Lower lobe of right lung (tissue), 2 donors: ENCODE results near the gene ETV6. TPM values are rescaled to one million over a fixed set of nuclear protein-coding genes. Genes with fewer than 3 reads are reported as not detected.

ENCODE experiments used
- ATAC-seq, 2 donors: fragments of 200-7000 bp; cut with Tn5 transposase; one replicate each; pipeline ENCODE4 v1.9.1; 2020 to 2022; ENCODE audit warnings: mild to moderate bottlenecking in 2 of 2, moderate library complexity in 2 of 2
- DNase-seq: peaks from one replicate; pipeline ENCODE4 v3.0.0-alpha.2; 2020
- H3K27ac ChIP-seq: fragments of 200-600 bp; one replicate; pipeline ENCODE4 v1.8.0; 2022
- H3K27me3 ChIP-seq: fragments of 200-600 bp; one replicate; pipeline ENCODE4 v1.8.0; 2022; ENCODE audit warnings: low read depth
- H3K36me3 ChIP-seq: fragments of 200-600 bp; one replicate; pipeline ENCODE4 v1.8.0; 2022; ENCODE audit warnings: mild to moderate bottlenecking
- H3K4me1 ChIP-seq: fragments of 200-600 bp; one replicate; pipeline ENCODE4 v1.8.0; 2022
- H3K4me3 ChIP-seq: fragments of 200-600 bp; one replicate; pipeline ENCODE4 v1.8.0; 2022; ENCODE audit warnings: mild to moderate bottlenecking
- H3K9me3 ChIP-seq: fragments of 200-600 bp; one replicate; pipeline ENCODE4 v1.8.0; 2022
- CTCF ChIP-seq: fragments of 200-600 bp; IDR thresholded peaks from one replicate; pipeline ENCODE4 v1.8.0; 2022; ENCODE audit warnings: antibody characterized with exemption, mild to moderate bottlenecking
- intact Hi-C: fragments of 100-400 bp; cut with DNase I; formaldehyde crosslinking; loops from one replicate; pipeline ENCODE4 v1.11.0; 2022
- total RNA-seq: library from RNA; stranded (reverse); fragmentation: NEBNext Ultra II Directional; extraction: Animal tissue kit (Norgen Biotek cat#: 25700); gene quantifications from one replicate; pipeline ENCODE4 v1.2.1, GENCODE V29; 2021
- donor health status: DM: no; HTN: yes; CAD: no; lungs with severe emphysema.

The ETV6 gene
- total RNA-seq, 1 donor from 2014 or later, result 48.4 TPM

GRCh38 chr12:11879306-11879705 lies 229.8 kb downstream of the ETV6 start:
- Histone ChIP-seq H3K4me3 (no peak overlapping the region), H3K27me3 (no peaks in the 10 kb centered on the region), H3K4me1 (peaks cover 58% of the 10 kb centered on the region), H3K9me3 (no peaks in the 10 kb centered on the region), H3K27ac (no peak overlapping the region), H3K36me3 (peaks cover 9% of the 10 kb centered on the region)
- intact Hi-C loops, result no loop called here
- ATAC-seq (no peak), DNase-seq (no peak)
- no peak for TF ChIP-seq CTCF

GRCh38 chr12:11880381-11880780 lies 230.9 kb downstream of the ETV6 start:
- Histone ChIP-seq H3K4me1 (peaks cover 67% of the 10 kb centered on the region), H3K4me3 (no peak overlapping the region), H3K27me3 (no peaks in the 10 kb centered on the region), H3K27ac (no peak overlapping the region), H3K9me3 (no peaks in the 10 kb centered on the region), H3K36me3 (peaks cover 20% of the 10 kb centered on the region)
- TF ChIP-seq CTCF, result no peak
- intact Hi-C loops, result no loop called here
- DNase-seq, result no peak
- no peak for ATAC-seq

GRCh38 chr12:11881835-11882234 lies 232.4 kb downstream of the ETV6 start:
- no peak overlapping the region for H3K27ac ChIP-seq
- no peak for DNase-seq
- intact Hi-C loops, result no loop called here
- no peak for TF ChIP-seq CTCF
- ATAC-seq, result no peak
- no peak overlapping the region for H3K4me3 ChIP-seq
- H3K4me1 ChIP-seq, result peaks cover 62% of the 10 kb centered on the region
- H3K27me3 ChIP-seq, result no peaks in the 10 kb centered on the region
- H3K36me3 ChIP-seq, result peaks cover 35% of the 10 kb centered on the region
- H3K9me3 ChIP-seq, result no peaks in the 10 kb centered on the region

GRCh38 chr12:11882301-11883019 lies 233.0 kb downstream of the ETV6 start:
- no peak for TF ChIP-seq CTCF
- ATAC-seq (no peak), DNase-seq (no peak)
- Histone ChIP-seq H3K4me1 (peaks cover 55% of the 10 kb centered on the region), H3K27me3 (no peaks in the 10 kb centered on the region), H3K9me3 (no peaks in the 10 kb centered on the region), H3K27ac (no peak overlapping the region), H3K36me3 (peaks cover 41% of the 10 kb centered on the region), H3K4me3 (no peak overlapping the region)
- intact Hi-C loops, result no loop called here

GRCh38 chr12:11884116-11884515 lies 234.6 kb downstream of the ETV6 start:
- intact Hi-C loops, result no loop called here

More at GRCh38 chr12:11884116-11884515, 234.6 kb downstream of the ETV6 start:
- DNase-seq (no peak), ATAC-seq (peak in 1 of 2 donors; percentile 37)
- TF ChIP-seq CTCF, result no peak
- Histone ChIP-seq H3K9me3 (no peaks in the 10 kb centered on the region), H3K27me3 (no peaks in the 10 kb centered on the region), H3K4me3 (no peak overlapping the region), H3K4me1 (peaks cover 39% of the 10 kb centered on the region), H3K27ac (peak overlapping the region; percentile 68), H3K36me3 (peaks cover 57% of the 10 kb centered on the region)
